ENCODE data around the gene CCSER1. TPM values are rescaled to one million over a fixed set of nuclear protein-coding genes. Genes with fewer than 3 reads are reported as not detected.

CCSER1 gene
- total and polyA plus RNA-seq, 2 of the 8 experiments (the other 6 are each of a cell fraction or from before 2014, with no cell fraction given): 0.26 to 0.84 TPM

GRCh38 chr4:90189178-90189577 lies 62.0 kb downstream of the CCSER1 start:
- Histone ChIP-seq H3K18ac (ENCODE audit: extremely low read depth, low read length) (no peak overlapping the region), H3K4me1 (replicated peaks in 1 of 4; ENCODE audit: control insufficient read depth in 3 of 4, insufficient read depth in 4 of 4, low read length in 3 of 4) (peaks cover 0 to 6% (median 0%) of the 10 kb centered on the region in 4 experiments; a peak in 2 of 7 replicates), H2BK5ac (ENCODE audit: low read depth, low read length) (no peak overlapping the region), H2AK5ac (ENCODE audit: low read depth, low read length) (no peak overlapping the region), H2BK120ac (replicated peaks; ENCODE audit: low read depth, low read length) (no peak overlapping the region), H3K23me2 (ENCODE audit: low read depth, low read length) (no peaks in the 10 kb centered on the region), H3K14ac (ENCODE audit: insufficient read length) (no peak overlapping the region), H3K56ac (replicated peaks; ENCODE audit: insufficient read length, low read depth, low read length) (no peak overlapping the region), H4K91ac (replicated peaks; ENCODE audit: insufficient read length, low read length) (no peak overlapping the region), H3K27me3 (replicated peaks in 1 of 4; ENCODE audit: control insufficient read depth in 3 of 4, extremely low read depth in 1 of 4, insufficient read depth in 3 of 4, low read length in 3 of 4) (no peaks in the 10 kb centered on the region), H4K5ac (ENCODE audit: insufficient read length, low read depth, low read length) (no peak overlapping the region), H4K20me1 (replicated peaks in 1 of 2; ENCODE audit: control insufficient read depth in 1 of 2, insufficient read depth in 2 of 2, low read length in 2 of 2) (no peaks in the 10 kb centered on the region), H3K79me2 (ENCODE audit: control insufficient read depth in 1 of 2, insufficient read depth in 2 of 2, low read length in 2 of 2) (no peaks in the 10 kb centered on the region), H4K8ac (ENCODE audit: extremely low read depth, insufficient read depth, low read length) (no peak overlapping the region), H3K36me3 (ENCODE audit: control insufficient read depth in 2 of 4, insufficient read depth in 4 of 4, low read length in 3 of 4) (no peaks in the 10 kb centered on the region), H3K79me1 (ENCODE audit: low read depth, low read length) (no peaks in the 10 kb centered on the region), H3K4me3 (ENCODE audit: extremely low read depth in 1 of 4, insufficient read depth in 2 of 4, low read depth in 3 of 4, low read length in 4 of 4) (no peak overlapping the region), H2BK15ac (ENCODE audit: low read length) (no peak overlapping the region), H3K4me2 (ENCODE audit: insufficient read depth in 1 of 2, low read depth in 2 of 2, low read length in 2 of 2) (no peak overlapping the region), H3K27ac (ENCODE audit: low read depth, low read length) (no peak overlapping the region), H3K9me3 (ENCODE audit: insufficient read depth in 2 of 2, low read depth in 1 of 2, low read length in 1 of 2) (no peaks in the 10 kb centered on the region), H3K9ac (replicated peaks in 1 of 4; ENCODE audit: extremely low read depth in 1 of 4, low read depth in 3 of 4, low read length in 3 of 4) (no peak overlapping the region), H3K4ac (replicated peaks; ENCODE audit: insufficient read length, low read depth, low read length) (no peak overlapping the region), H3K23ac (ENCODE audit: insufficient read length) (no peak overlapping the region), H2BK20ac (ENCODE audit: low read length) (no peak overlapping the region), H2BK12ac (ENCODE audit: low read depth, low read length) (no peak overlapping the region), H2AFZ (ENCODE audit: low read length) (no peak overlapping the region)
- 94% methylated on average over 3 of the region's 3 CpGs; no CpG with 5 or more reads in 1 of the 2 experiments for WGBS, 2 experiments (ENCODE audit: extremely low coverage in 1 of 2, insufficient coverage in 1 of 2, insufficient read length in 1 of 2, insufficient replicate concordance in 2 of 2, low coverage in 1 of 2, low lambda C conversion rate in 2 of 2, missing lambda C conversion rate in 1 of 2)
- FAIRE-seq (no peak), DNase-seq (ENCODE audit: low read depth in 1 of 2, low spot score in 2 of 2) (no peak)
- TF ChIP-seq SP2 (IDR thresholded peaks at IDR 0.05; ENCODE audit: low read length) (no peak), CTBP2 (IDR thresholded peaks at IDR 0.05; ENCODE audit: borderline replicate concordance, insufficient read depth, insufficient read length, low read length) (no peak), CHD1 (IDR thresholded peaks at IDR 0.05; ENCODE audit: low read depth, low read length) (no peak), RBBP5 (IDR thresholded peaks at IDR 0.05; ENCODE audit: borderline replicate concordance, low read depth, low read length) (no peak)
- POLR2A ChIA-PET (ENCODE audit: partially characterized antibody): no interaction called here
- CTCF ChIA-PET (ENCODE audit: partially characterized antibody): no interaction called here
